Ovary (tissue), 9 donors: Measurements from ENCODE around the gene ARFRP1. TPM values are rescaled to one million over a fixed set of nuclear protein-coding genes. Genes with fewer than 3 reads are reported as not detected.
A peak's percentile ranks its signal among the peaks of the same experiment; 100 is the strongest.

ENCODE experiments used
- DNase-seq, 5 donors: peaks; one replicate each; pipeline ENCODE4 v3.0.0-alpha.2; 2019 to 2020
- H3K27ac ChIP-seq, 2 donors: fragments of 200-600 bp; one replicate each; pipeline versions ENCODE4 v1.5.1 to v1.8.0; 2019 to 2022
- H3K27me3 ChIP-seq: fragments of 200-600 bp; one replicate; pipeline ENCODE4 v1.8.0; 2022
- H3K36me3 ChIP-seq: fragments of 200-600 bp; sonication (generic); one replicate; pipeline ENCODE4 v1.5.1; 2019
- H3K4me1 ChIP-seq: one replicate; pipeline ENCODE4 v1.8.1; 2013; ENCODE audit warnings: mild to moderate bottlenecking, moderate library complexity; ENCODE audit not compliant: insufficient read depth
- H3K4me3 ChIP-seq: fragments of 200-600 bp; sonication (generic); one replicate; pipeline ENCODE4 v1.5.1; 2017
- H3K9me3 ChIP-seq, 2 donors: fragments of 200-600 bp in 1 of 2; sonication (generic) in 1 of 2; one replicate each; pipeline versions ENCODE4 v1.5.1 to v1.8.1; 2013 to 2019; ENCODE audit warnings: mild to moderate bottlenecking in 1 of 2, moderate library complexity in 1 of 2
- EP300 ChIP-seq: sonication (generic); formaldehyde crosslinking; IDR thresholded peaks from one replicate; pipeline ENCODE4 v1.6.1; 2017; ENCODE audit warnings: antibody characterized with exemption
- POLR2A ChIP-seq: fragments of 450-650 bp; IDR thresholded peaks from one replicate; pipeline ENCODE4 v1.6.1; 2017; ENCODE audit warnings: antibody characterized with exemption, mild to moderate bottlenecking, moderate library complexity
- WGBS, 3 donors: extraction: QIAGEN DNeasy Blood & Tissue Kit in 1 of 3; methylation state at CpG; one replicate each; pipeline versions ENCODE4 v1.1.5 to v1.1.7; 2013 to 2017; 5-methylcytosine and 5-hydroxymethylcytosine counted together
- intact Hi-C, 4 donors: fragments of 100-400 bp; cut with DNase I; formaldehyde crosslinking; loops; one replicate each; pipeline versions ENCODE4 v1.11.0 to v1.15.1; 2022 to 2023
- polyA plus RNA-seq, 2 donors: library from polyadenylated mRNA; stranded (reverse); fragments of 200-250 nt in 1 of 2; fragments of 350-450 nt in 1 of 2; fragmentation: Illumina TruSeq in 1 of 2; extraction: RNeasy Lipid Tissue Mini Kit (QIAGEN cat#74804) in 1 of 2; gene quantifications; one replicate each; pipeline ENCODE4 v1.2.3, GENCODE V29; 2013 to 2014
- total RNA-seq, 7 donors: library from RNA; depleted of rRNA in 2 of 7; stranded (reverse); fragments of >200 nt in 2 of 7; fragmentation: NEBNext Ultra II Directional in 3 of 7; extraction: Animal tissue kit (Norgen Biotek cat#: 25700) in 3 of 7; gene quantifications; one replicate each; pipeline versions ENCODE4 v1.1.0 to v1.2.4, GENCODE V29; 2016 to 2023
- TF ChIP-seq, protein P1 (sequence below), 3 donors: fragments of 450-650 bp in 2 of 3; fragments of 200-600 bp in 1 of 3; IDR thresholded peaks; one replicate each; pipeline versions ENCODE4 v1.5.1 to v1.8.0; 2016 to 2022; ENCODE audit warnings: antibody characterized with exemption in 3 of 3, mild to moderate bottlenecking in 1 of 3
- donor health status: DM: no; HTN: no; CAD: no; lungs with moderate emphysema.
- donor health status: DM: no; HTN: no; CAD: no.
- donor health status: Bipolar disorder and iron deficiency.
- donor health status: DM: yes; HTN: yes; CAD: no.
- donor health status: DM: no; HTN: no; CAD: no.
- donor health status: DM: yes; HTN: yes; CAD: no.

The ARFRP1 gene
- total and polyA plus RNA-seq, 9 donors, result 15.3 to 59.5 (median 47.2) TPM

DNA sequence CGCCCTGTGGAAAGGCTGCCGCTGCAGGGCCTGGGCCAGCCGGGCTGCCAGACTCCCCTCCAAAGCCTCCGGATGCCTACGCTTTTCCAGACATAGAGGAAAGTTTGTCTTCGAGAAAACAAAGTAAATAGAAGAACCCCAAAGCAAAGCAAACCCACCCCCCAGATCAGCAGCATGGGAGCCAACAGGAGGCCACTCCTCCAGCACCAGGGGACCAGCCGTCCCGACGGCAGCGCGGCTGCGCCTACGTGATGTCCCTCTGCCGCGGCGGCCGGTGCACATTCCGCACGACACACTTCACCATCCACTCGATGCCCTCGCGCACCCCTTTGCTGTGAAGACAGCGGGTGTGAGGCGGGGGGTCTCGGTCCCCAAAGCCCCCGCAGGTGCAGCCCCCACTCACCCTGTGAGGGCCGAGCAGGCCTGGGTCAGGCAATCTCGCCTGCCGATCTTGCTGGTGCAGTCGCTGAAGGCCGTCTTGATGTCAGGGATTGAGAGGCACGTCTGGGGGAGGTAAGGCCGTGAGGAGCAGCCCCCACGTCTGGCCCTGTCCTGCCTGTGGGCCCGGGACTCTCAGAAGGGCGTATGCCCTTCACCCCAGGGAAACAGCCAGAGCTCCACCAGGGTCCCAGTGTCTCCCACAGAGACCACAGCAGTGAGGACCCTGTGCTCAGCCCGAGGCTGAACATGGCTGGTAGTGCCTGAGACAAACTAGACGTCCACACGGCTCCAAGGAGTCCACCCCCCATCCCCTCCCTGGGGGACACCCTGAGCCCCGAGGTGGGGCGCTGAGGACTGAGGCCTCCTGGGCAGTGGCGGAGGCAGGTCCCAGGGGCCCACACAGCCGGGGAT, 7.4 kb downstream of the ARFRP1 start:
- intact Hi-C loops, result no loop called here
- Histone ChIP-seq H3K4me3 (no peak overlapping the region), H3K36me3 (no peaks in the 10 kb centered on the region), H3K27ac (no peak overlapping the region), H3K9me3 (no peaks in the 10 kb centered on the region), H3K4me1 (peaks cover 2% of the 10 kb centered on the region), H3K27me3 (no peaks in the 10 kb centered on the region)
- WGBS, 3 donors, result 71 to 75% (median 72%) methylated on average over 40 to 43 of the region's 43 CpGs
- peak in 3 of 5 donors; percentile 22 to 43 (median 25) for DNase-seq
- no peak for TF ChIP-seq POLR2A
- TF ChIP-seq, protein P1, sequence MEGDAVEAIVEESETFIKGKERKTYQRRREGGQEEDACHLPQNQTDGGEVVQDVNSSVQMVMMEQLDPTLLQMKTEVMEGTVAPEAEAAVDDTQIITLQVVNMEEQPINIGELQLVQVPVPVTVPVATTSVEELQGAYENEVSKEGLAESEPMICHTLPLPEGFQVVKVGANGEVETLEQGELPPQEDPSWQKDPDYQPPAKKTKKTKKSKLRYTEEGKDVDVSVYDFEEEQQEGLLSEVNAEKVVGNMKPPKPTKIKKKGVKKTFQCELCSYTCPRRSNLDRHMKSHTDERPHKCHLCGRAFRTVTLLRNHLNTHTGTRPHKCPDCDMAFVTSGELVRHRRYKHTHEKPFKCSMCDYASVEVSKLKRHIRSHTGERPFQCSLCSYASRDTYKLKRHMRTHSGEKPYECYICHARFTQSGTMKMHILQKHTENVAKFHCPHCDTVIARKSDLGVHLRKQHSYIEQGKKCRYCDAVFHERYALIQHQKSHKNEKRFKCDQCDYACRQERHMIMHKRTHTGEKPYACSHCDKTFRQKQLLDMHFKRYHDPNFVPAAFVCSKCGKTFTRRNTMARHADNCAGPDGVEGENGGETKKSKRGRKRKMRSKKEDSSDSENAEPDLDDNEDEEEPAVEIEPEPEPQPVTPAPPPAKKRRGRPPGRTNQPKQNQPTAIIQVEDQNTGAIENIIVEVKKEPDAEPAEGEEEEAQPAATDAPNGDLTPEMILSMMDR (IDR thresholded peaks at IDR 0.05), result no peak
- no peak for TF ChIP-seq EP300

DNA sequence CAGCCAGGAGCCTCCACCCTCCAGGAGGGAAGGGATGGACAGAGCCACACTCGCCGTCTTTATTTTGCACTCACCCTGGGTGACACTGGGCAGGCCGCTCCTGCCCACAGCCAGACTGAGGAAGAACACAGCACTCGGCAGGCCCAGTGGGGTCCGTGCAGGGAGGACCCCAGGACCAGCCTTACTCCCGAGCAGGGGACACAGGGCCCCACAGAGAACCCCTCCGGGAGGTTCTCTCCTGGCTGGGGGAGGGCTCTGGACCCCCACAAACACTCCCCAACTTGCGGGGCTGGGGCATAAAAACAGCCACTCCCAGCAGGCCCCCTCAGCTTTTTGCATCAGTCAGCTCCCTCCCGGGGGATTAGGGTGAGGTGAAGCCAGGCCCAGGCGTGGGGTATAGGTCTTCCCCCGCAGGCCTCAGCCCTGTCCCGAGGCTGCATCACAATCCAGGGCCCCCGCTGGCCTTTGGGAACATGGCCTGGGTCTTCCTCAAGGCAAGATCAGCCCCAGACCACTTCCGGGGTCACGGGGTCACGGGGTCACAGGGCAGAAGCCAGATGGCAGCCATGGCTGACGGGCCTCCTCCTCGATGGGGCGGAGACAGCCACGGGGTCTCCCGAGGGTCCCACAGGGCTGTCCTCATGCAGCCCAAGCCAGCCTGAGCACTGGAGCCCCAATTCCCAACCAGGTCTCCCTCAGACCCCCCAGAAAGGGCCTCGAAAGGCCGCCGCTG, 8.1 kb downstream of the ARFRP1 start:
- intact Hi-C loops, result no loop called here
- TF ChIP-seq POLR2A (no peak), EP300 (no peak)
- TF ChIP-seq, protein P1 (IDR thresholded peaks at IDR 0.05), result no peak
- no peak overlapping the region for H3K4me3 ChIP-seq

DNA sequence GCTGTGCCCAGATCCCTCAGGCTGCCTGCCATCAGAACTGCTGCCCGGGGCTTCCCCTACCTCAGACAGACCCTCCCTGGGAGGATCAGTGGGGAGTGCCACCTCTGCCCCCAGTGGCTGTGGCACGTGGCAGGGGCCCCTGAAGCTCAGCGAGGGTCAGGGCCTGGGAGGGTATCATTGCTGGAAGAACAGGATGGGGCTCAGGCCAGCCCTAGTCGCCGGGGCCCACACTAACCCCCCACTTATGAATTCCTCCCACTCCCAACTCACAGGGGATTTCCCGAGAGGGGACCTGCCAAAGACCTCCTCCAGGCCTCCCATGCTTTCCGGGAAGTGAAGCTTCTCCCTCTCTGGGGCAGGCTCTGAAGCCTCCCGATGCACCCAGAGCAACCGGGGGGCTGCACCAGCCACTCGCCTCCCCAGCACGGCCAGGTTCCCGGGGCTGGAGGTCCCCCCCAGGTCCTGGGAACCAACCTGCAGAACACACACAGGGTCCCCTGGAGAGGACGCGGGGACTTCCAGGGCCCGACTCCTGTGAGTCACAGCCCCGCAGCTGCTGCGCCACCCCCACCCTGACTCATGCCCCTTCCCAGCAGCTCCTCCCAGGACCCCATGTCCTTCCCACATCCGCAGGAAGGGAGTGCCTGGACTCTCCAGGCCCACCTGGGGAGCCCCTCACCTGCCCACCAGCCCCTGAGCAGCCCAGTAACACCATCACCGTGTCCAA, 8.9 kb downstream of the ARFRP1 start:
- Histone ChIP-seq H3K4me1 (peaks cover 2% of the 10 kb centered on the region), H3K4me3 (no peak overlapping the region), H3K36me3 (no peaks in the 10 kb centered on the region), H3K27ac (no peak overlapping the region), H3K9me3 (no peaks in the 10 kb centered on the region), H3K27me3 (no peaks in the 10 kb centered on the region)
- intact Hi-C loops, result no loop called here
- peak; percentile 19 to 65 (median 50) for DNase-seq
- TF ChIP-seq EP300, result no peak
- TF ChIP-seq, protein P1 (IDR thresholded peaks at IDR 0.05), result no peak
- no peak for TF ChIP-seq POLR2A
- 14 to 32% (median 20%) methylated on average over 18 to 19 of the region's 19 CpGs for WGBS, 3 donors

More for the DNA sequence above, 8.1 kb downstream of the ARFRP1 start:
- Histone ChIP-seq H3K27ac (no peak overlapping the region), H3K27me3 (no peaks in the 10 kb centered on the region), H3K36me3 (no peaks in the 10 kb centered on the region), H3K4me1 (peaks cover 2% of the 10 kb centered on the region), H3K9me3 (no peaks in the 10 kb centered on the region)
- 63 to 68% (median 66%) methylated on average over 24 of the region's 24 CpGs for WGBS, 3 donors
- DNase-seq, result peak in 4 of 5 donors; percentile 13 to 64 (median 36)

DNA sequence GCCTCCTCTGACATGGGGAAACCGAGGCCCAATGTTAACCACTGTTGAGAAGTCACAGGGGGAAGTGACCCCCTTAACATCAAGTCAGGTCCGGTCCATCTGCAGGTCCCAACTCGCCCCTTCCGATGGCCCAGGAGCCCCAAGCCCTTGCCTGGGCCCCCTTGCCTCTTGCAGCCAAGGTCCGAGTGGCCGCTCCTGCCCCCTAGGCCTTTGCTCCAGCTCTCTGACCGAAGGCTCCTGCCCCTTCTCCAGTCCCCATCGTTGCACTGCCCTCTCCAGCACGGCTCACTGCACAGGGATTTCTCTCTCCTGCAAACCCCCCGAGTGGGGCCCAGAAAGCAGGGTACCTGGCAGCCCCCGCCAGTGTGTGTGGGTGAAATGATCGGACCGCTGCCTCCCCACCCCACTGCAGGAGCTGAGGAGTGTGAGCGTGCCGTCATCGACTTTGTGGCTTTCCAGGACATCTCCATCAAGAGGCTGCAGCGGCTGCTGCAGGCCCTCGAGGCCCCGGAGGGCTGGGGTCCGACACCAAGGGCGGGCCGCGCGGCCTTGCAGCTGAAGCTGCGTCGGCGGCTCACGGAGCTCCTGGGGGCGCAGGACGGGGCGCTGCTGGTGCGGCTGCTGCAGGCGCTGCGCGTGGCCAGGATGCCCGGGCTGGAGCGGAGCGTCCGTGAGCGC, 9.8 kb downstream of the ARFRP1 start:
- Histone ChIP-seq H3K36me3 (no peaks in the 10 kb centered on the region), H3K9me3 (no peaks in the 10 kb centered on the region), H3K27ac (no peak overlapping the region), H3K4me1 (peaks cover 2% of the 10 kb centered on the region), H3K27me3 (no peaks in the 10 kb centered on the region), H3K4me3 (no peak overlapping the region)
- DNase-seq, result peak in 2 of 5 donors; percentile 18 to 38
- intact Hi-C loops, result no loop called here
- WGBS, 3 donors, result 70 to 85% (median 80%) methylated on average over 40 of the region's 40 CpGs
- no peak for TF ChIP-seq POLR2A
- TF ChIP-seq, protein P1 (IDR thresholded peaks at IDR 0.05), result no peak
- no peak for TF ChIP-seq EP300
